Lower lobe of right lung (tissue), 2 donors: ENCODE data around the gene MYL1. TPM values are rescaled to one million over a fixed set of nuclear protein-coding genes. Genes with fewer than 3 reads are reported as not detected.

Experiments
- ATAC-seq, 2 donors: fragments of 200-7000 bp; cut with Tn5 transposase; one replicate each; pipeline ENCODE4 v1.9.1; 2020 to 2022; ENCODE audit warnings: mild to moderate bottlenecking in 2 of 2, moderate library complexity in 2 of 2
- DNase-seq: peaks from one replicate; pipeline ENCODE4 v3.0.0-alpha.2; 2020
- H3K27ac ChIP-seq: fragments of 200-600 bp; one replicate; pipeline ENCODE4 v1.8.0; 2022
- H3K27me3 ChIP-seq: fragments of 200-600 bp; one replicate; pipeline ENCODE4 v1.8.0; 2022; ENCODE audit warnings: low read depth
- H3K36me3 ChIP-seq: fragments of 200-600 bp; one replicate; pipeline ENCODE4 v1.8.0; 2022; ENCODE audit warnings: mild to moderate bottlenecking
- H3K4me1 ChIP-seq: fragments of 200-600 bp; one replicate; pipeline ENCODE4 v1.8.0; 2022
- H3K4me3 ChIP-seq: fragments of 200-600 bp; one replicate; pipeline ENCODE4 v1.8.0; 2022; ENCODE audit warnings: mild to moderate bottlenecking
- H3K9me3 ChIP-seq: fragments of 200-600 bp; one replicate; pipeline ENCODE4 v1.8.0; 2022
- intact Hi-C: fragments of 100-400 bp; cut with DNase I; formaldehyde crosslinking; loops from one replicate; pipeline ENCODE4 v1.11.0; 2022
- long read RNA-seq: library from polyadenylated mRNA; unstranded; transcript quantifications from one replicate; pipeline ENCODE4 v2.0.0, GENCODE V29; 2021
- total RNA-seq: library from RNA; stranded (reverse); fragmentation: NEBNext Ultra II Directional; extraction: Animal tissue kit (Norgen Biotek cat#: 25700); gene quantifications from one replicate; pipeline ENCODE4 v1.2.1, GENCODE V29; 2021
- TF ChIP-seq, protein P1 (sequence below): fragments of 200-600 bp; IDR thresholded peaks from one replicate; pipeline ENCODE4 v1.8.0; 2022; ENCODE audit warnings: antibody characterized with exemption, mild to moderate bottlenecking
- donor health status: DM: no; HTN: yes; CAD: no; lungs with severe emphysema.

Gene MYL1
- total RNA-seq: not detected
- long read RNA-seq: 0 reads

DNA sequence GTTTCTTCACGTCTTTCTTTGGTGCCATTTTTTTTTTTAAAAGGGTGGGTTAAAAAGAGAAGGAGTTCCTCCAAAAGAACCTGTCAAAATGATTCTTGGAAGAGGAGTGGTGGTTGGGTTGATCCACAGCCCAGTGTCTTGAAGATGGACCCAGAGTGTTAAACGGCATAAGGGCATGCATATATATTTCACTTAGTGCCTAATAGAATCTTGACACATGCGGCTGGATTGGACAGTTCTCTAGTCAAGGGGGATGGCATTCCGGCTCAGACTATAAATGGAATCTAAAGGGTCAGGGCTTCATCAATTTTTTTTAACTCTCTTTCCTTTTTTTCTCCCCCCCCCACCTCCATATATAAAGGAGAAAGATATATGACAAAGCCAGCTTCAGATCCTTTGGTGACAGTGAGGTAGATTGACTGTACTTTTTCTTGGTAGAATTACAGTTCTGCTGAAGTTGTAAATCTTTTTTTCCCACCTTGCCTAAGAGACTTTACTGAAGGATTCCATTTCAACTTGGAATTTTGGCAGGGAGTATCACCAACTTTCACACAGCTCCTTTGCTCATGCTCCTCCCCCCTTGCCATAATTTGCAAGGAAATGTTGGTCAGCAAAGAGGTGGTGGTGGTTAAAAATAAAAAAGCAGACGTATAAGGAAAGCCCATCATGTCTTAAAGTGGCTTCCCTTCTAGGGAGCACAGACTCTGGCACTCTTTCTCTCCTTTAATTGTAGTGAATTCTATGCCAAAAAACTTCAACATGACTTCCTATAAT is at the start of gene MYL1:
Gene MYL1, minus strand, starts transcription at position 160 of the 774 bp plus-strand sequence. Its CDS starts 132 bp downstream, at position 28.
- H3K4me3 ChIP-seq: no peak within 1 kb of the TSS
- ATAC-seq (no peak), DNase-seq (no peak)
- intact Hi-C loops: no loop called here
- H3K27ac ChIP-seq: no peak within 1 kb of the TSS
- no peaks in the 10 kb centered on the region for H3K27me3 ChIP-seq
- no peaks in the 10 kb centered on the region for H3K36me3 ChIP-seq
- TF ChIP-seq, protein P1, sequence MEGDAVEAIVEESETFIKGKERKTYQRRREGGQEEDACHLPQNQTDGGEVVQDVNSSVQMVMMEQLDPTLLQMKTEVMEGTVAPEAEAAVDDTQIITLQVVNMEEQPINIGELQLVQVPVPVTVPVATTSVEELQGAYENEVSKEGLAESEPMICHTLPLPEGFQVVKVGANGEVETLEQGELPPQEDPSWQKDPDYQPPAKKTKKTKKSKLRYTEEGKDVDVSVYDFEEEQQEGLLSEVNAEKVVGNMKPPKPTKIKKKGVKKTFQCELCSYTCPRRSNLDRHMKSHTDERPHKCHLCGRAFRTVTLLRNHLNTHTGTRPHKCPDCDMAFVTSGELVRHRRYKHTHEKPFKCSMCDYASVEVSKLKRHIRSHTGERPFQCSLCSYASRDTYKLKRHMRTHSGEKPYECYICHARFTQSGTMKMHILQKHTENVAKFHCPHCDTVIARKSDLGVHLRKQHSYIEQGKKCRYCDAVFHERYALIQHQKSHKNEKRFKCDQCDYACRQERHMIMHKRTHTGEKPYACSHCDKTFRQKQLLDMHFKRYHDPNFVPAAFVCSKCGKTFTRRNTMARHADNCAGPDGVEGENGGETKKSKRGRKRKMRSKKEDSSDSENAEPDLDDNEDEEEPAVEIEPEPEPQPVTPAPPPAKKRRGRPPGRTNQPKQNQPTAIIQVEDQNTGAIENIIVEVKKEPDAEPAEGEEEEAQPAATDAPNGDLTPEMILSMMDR: no peak
- no peaks in the 10 kb centered on the region for H3K9me3 ChIP-seq
- H3K4me1 ChIP-seq: no peaks in the 10 kb centered on the region

DNA sequence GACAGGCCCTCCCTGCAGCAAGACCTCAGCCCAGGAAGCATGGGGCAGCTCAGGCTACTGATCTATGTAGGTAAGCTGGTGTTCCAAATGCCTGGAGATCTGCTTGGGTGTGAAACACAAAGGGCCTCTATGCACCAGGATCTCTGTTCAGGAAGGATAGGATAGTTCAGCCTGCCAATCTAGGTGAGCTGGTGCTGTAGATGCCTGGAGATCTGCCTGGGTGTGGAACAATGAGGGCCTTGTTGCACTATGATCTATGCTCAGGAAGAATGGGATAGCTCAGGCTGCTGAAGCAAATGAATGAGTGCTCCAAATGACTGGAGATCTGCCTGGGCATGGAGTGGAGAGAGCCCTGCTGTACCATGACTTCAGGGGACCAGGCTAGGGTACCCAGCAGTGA is 48.9 kb upstream of the MYL1 start:
- H3K9me3 ChIP-seq: no peaks in the 10 kb centered on the region
- no peak for ATAC-seq
- no peak for DNase-seq
- no peaks in the 10 kb centered on the region for H3K27me3 ChIP-seq
- TF ChIP-seq, protein P1: no peak
- no peaks in the 10 kb centered on the region for H3K4me1 ChIP-seq
- no peak overlapping the region for H3K27ac ChIP-seq
- H3K36me3 ChIP-seq: no peaks in the 10 kb centered on the region
- H3K4me3 ChIP-seq: no peak overlapping the region
- intact Hi-C loops: no loop called here

DNA sequence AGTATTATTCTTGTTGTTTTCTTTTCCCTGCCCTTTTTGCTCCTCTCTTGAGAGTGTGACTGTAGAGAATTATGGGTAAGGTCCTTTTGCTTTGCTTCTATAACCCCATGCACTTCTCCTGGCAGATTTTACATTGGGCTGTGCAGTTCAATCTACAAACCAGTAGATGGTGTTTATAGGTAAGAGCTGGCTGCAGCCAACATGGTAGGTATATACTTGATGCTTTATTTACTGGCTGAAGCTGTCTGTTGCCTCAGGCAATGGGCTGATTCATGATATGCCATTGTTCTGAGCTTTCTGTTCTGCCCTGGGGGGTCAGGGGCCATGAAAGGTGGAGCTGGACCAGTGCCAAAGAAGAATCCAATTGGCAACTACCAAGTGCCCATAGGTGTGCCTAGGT is 48.3 kb upstream of the MYL1 start:
- H3K27me3 ChIP-seq: no peaks in the 10 kb centered on the region
- no peaks in the 10 kb centered on the region for H3K36me3 ChIP-seq
- no peaks in the 10 kb centered on the region for H3K9me3 ChIP-seq
- DNase-seq (no peak), ATAC-seq (peak in 1 of 2 donors; percentile 47)
- intact Hi-C loops: no loop called here
- no peak overlapping the region for H3K27ac ChIP-seq
- TF ChIP-seq, protein P1: no peak
- no peaks in the 10 kb centered on the region for H3K4me1 ChIP-seq
- no peak overlapping the region for H3K4me3 ChIP-seq

DNA sequence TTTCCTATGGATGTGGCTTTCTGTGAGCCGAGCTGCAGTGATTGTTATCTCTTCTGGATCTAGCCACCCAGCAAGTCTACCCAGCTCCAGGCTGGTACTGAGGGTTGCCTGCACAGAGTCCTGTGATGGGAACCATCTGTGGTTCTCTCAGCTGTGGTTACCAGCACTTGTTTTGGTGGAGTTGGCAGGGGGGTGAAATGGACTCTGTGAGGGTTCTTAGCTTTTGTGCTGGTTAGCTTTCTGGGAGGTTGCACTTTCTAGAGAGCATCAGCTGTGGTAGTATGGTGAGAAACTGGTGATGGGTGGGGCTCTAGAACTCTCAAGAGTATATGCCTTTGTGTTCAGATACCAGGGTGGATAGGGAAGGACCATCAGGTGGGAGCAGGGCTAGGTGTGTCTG is 45.4 kb upstream of the MYL1 start:
- DNase-seq: no peak
- intact Hi-C loops: no loop called here
- Histone ChIP-seq H3K27me3 (no peaks in the 10 kb centered on the region), H3K36me3 (no peaks in the 10 kb centered on the region), H3K9me3 (no peaks in the 10 kb centered on the region), H3K4me1 (no peaks in the 10 kb centered on the region), H3K27ac (no peak overlapping the region), H3K4me3 (no peak overlapping the region)
- ATAC-seq: no peak
- TF ChIP-seq, protein P1: no peak

DNA sequence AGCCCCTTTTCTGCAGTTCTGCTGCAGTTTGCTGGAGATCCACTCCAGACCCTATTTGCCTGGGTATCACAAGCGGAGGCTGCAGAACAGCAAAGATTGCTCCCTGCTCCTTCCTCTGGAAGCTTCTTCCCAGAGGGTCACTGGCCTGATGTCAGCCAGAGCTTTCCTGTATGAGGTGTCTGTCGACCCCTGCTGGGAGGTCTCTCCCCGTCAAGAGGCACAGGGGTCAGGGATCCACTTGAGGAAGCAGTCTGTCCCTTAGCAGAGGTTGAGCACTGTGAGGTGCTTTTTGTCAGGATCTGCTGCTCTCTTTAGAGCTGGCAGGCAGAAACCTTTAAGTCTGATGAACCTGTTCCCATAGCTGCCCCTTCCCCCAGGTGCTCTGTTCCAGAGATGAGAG is 42.0 kb upstream of the MYL1 start:
- no peak overlapping the region for H3K27ac ChIP-seq
- no peaks in the 10 kb centered on the region for H3K36me3 ChIP-seq
- H3K4me1 ChIP-seq: no peaks in the 10 kb centered on the region
- DNase-seq (no peak), ATAC-seq (no peak)
- H3K9me3 ChIP-seq: no peaks in the 10 kb centered on the region
- intact Hi-C loops: no loop called here
- H3K27me3 ChIP-seq: no peaks in the 10 kb centered on the region
- H3K4me3 ChIP-seq: no peak overlapping the region
- TF ChIP-seq, protein P1: no peak
